ENCODE measurements around the gene OR10X1.

OR10X1 gene, protein sequence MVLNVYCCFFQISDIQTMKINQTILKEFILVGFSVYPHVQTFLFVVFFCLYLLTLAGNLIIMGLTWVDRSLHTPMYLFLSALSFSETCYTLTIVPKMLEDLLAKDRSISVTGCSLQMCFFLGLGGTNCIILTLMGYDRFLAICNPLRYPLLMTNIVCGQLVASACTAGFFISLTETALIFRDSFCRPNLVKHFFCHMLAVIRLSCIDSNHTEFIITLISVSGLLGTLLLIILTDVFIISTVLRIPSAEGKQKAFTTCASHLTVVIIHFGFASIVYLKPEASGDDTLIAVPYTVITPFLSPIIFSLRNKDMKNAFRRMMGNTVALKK

DNA sequence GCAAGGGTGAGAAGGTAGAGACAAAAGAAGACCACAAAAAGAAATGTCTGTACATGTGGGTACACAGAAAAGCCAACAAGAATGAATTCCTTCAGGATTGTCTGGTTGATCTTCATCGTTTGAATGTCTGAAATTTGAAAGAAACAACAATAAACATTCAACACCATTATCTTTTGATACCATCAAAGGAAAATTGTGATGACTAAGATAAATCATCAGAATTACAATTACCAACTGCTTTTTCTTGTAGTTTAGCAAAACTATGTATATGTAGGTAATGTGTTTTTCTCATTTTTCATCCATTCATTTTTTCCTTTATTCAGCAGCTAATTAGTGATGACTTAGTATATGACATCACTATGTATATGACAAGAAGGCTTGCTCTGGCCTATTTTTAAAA lies at the start of gene OR10X1:
Gene OR10X1 (minus strand): TSS at position 167 of the 400 bp plus-strand sequence. CDS start 0 bp downstream, at position 167.
- DNase-seq = no peak
- no peak within 1 kb of the TSS for H3K27ac ChIP-seq
- peaks cover 60% of the 10 kb centered on the region for H3K27me3 ChIP-seq (ENCODE audit: insufficient read depth, low read depth, severe bottlenecking)
- TF ChIP-seq, protein P1, sequence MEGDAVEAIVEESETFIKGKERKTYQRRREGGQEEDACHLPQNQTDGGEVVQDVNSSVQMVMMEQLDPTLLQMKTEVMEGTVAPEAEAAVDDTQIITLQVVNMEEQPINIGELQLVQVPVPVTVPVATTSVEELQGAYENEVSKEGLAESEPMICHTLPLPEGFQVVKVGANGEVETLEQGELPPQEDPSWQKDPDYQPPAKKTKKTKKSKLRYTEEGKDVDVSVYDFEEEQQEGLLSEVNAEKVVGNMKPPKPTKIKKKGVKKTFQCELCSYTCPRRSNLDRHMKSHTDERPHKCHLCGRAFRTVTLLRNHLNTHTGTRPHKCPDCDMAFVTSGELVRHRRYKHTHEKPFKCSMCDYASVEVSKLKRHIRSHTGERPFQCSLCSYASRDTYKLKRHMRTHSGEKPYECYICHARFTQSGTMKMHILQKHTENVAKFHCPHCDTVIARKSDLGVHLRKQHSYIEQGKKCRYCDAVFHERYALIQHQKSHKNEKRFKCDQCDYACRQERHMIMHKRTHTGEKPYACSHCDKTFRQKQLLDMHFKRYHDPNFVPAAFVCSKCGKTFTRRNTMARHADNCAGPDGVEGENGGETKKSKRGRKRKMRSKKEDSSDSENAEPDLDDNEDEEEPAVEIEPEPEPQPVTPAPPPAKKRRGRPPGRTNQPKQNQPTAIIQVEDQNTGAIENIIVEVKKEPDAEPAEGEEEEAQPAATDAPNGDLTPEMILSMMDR (IDR thresholded peaks at IDR 0.05; ENCODE audit: low read depth, low read length) = no peak
- no peaks in the 10 kb centered on the region for H3K9me3 ChIP-seq (ENCODE audit: severe bottlenecking)
- H3K4me3 ChIP-seq (ENCODE audit: low read depth, low read length) = no peak within 1 kb of the TSS
- H3K36me3 ChIP-seq = no peaks in the 10 kb centered on the region

DNA sequence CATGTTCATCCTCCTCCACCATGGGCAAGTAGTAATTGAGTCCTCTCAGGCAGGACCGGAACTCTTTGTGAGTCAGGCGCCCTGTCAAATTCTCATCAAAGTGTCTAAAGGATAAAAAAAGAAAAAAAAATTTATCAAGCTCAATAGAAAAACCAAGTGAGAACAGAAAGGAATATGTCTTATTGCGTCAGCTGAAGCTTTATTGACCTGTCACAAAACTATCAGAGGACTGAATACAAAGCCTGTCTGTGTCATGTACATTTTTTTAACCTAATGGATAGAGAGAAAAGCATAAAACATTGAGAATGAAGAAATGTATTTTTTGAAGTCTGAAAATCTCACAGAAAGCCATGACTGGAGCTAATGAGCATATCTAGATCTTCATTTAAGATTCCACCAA lies 34.1 kb upstream of the OR10X1 start:
- Histone ChIP-seq H3K9me3 (ENCODE audit: severe bottlenecking) (no peaks in the 10 kb centered on the region), H3K36me3 (no peaks in the 10 kb centered on the region), H3K27ac (no peak overlapping the region), H3K27me3 (ENCODE audit: insufficient read depth, low read depth, severe bottlenecking) (peaks cover 75% of the 10 kb centered on the region), H3K4me3 (ENCODE audit: low read depth, low read length) (no peak overlapping the region)
- TF ChIP-seq, protein P1 (IDR thresholded peaks at IDR 0.05; ENCODE audit: low read depth, low read length) = no peak
- no peak for DNase-seq

DNA sequence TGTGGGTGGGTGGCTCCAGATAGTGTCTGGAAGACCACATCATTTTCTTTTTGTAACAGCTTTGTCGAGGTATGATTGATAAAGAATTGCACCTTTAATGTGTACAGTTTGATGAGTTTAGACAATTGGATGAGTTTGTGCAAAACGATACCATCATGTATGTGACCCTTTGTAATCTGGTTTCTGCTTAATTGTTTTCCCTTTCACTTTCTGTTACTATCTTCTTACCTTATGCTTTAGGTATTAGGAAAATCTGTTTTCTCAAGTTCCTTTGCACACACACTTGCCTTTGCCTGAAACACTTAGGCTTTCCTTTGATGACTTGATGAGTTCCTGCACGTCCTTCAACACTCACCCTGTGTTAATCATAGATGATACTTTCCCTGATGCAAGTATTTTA lies 32.2 kb upstream of the OR10X1 start:
- DNase-seq = no peak

DNA sequence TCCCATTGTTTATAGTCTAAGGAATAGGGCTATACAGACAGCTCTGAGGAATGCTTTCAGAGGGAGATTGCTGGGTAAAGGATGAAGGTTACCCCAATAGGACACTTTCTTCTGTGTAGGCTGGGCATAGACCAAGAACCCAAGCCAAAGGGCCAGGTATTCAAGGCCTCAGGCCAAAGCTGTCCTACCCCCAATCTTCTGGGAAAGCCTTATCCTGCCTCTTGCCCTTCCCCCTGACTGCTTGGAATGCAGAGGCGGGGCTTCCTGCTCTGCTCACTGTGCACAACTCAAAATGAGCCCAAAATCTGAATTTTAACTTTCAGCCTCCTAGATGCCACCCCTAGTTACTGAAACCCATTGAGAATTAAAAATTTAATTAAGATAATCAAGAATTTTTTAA lies 27.6 kb upstream of the OR10X1 start:
- H3K27ac ChIP-seq = no peak overlapping the region
- H3K36me3 ChIP-seq = no peaks in the 10 kb centered on the region
- DNase-seq = no peak
- no peaks in the 10 kb centered on the region for H3K9me3 ChIP-seq (ENCODE audit: severe bottlenecking)
- TF ChIP-seq, protein P1 (IDR thresholded peaks at IDR 0.05; ENCODE audit: low read depth, low read length) = no peak
- H3K4me3 ChIP-seq (ENCODE audit: low read depth, low read length) = no peak overlapping the region
- H3K27me3 ChIP-seq (ENCODE audit: insufficient read depth, low read depth, severe bottlenecking) = peaks cover 55% of the 10 kb centered on the region

More for the DNA sequence above, 32.2 kb upstream of the OR10X1 start:
- TF ChIP-seq, protein P1 (IDR thresholded peaks at IDR 0.05; ENCODE audit: low read depth, low read length) = no peak
- Histone ChIP-seq H3K27me3 (ENCODE audit: insufficient read depth, low read depth, severe bottlenecking) (peaks cover 77% of the 10 kb centered on the region), H3K9me3 (ENCODE audit: severe bottlenecking) (no peaks in the 10 kb centered on the region), H3K4me3 (ENCODE audit: low read depth, low read length) (no peak overlapping the region), H3K36me3 (no peaks in the 10 kb centered on the region), H3K27ac (no peak overlapping the region)

DNA sequence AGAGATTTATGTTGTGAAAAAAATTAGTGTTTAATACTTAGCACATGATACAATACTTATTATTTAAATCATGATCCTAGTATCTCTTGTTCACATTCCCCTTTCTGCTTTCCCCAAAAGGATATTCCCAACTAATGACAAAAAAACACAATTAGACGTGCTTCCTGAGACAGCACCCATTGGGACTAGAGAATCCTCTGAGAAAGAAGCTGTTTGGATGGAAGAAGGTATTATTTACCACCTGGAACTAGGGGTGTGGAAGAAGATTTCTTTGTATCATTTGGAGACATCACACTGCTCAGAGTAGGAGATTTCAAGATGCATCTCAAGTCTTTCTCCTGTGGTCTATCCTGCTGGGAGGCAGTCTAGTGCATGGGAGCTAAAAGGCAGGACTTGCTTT lies 25.3 kb upstream of the OR10X1 start, which contains the start of gene OR10Z1:
Gene OR10Z1 (plus strand): TSS at position 301 of the 400 bp plus-strand sequence. CDS start 1,171 bp downstream, outside the sequence.
- TF ChIP-seq, protein P1 (IDR thresholded peaks at IDR 0.05; ENCODE audit: low read depth, low read length) = no peak
- no peaks in the 10 kb centered on the region for H3K9me3 ChIP-seq (ENCODE audit: severe bottlenecking)
- no peak within 1 kb of the TSS for H3K4me3 ChIP-seq (ENCODE audit: low read depth, low read length)
- H3K36me3 ChIP-seq = no peaks in the 10 kb centered on the region
- peaks cover 55% of the 10 kb centered on the region for H3K27me3 ChIP-seq (ENCODE audit: insufficient read depth, low read depth, severe bottlenecking)
- no peak for DNase-seq
- no peak within 1 kb of the TSS for H3K27ac ChIP-seq

Measured in WERI-Rb-1 (cell line).